ENCODE results near the gene TMEM14B.

Gene TMEM14B

GRCh38 chr6:10792101-10792500 lies 44.5 kb downstream of the TMEM14B start:
- ATAC-seq = no peak
- TF ChIP-seq ARNTL (CRISPR knock-in tag; IDR thresholded peaks at IDR 0.05; ENCODE audit: borderline replicate concordance, low read depth) (no peak), ZFP30 (CRISPR knock-in tag; IDR thresholded peaks at IDR 0.05) (no peak)

GRCh38 chr6:10793035-10793434 lies 45.4 kb downstream of the TMEM14B start:
- no peak for ATAC-seq
- no peak for TF ChIP-seq ZFP3 (CRISPR knock-in tag; IDR thresholded peaks at IDR 0.05)
- no peak for TF ChIP-seq ZFP30 (CRISPR knock-in tag; IDR thresholded peaks at IDR 0.05)
- TF ChIP-seq PPARA (CRISPR knock-in tag; IDR thresholded peaks at IDR 0.05; ENCODE audit: borderline replicate concordance) = no peak
- no peak for TF ChIP-seq CSDC2 (CRISPR knock-in tag; IDR thresholded peaks at IDR 0.05)
- TF ChIP-seq ISL1 (CRISPR knock-in tag; IDR thresholded peaks at IDR 0.05) = no peak
- TF ChIP-seq CSRNP3 (CRISPR knock-in tag; IDR thresholded peaks at IDR 0.05) = no peak
- no peak for TF ChIP-seq TSHZ2 (CRISPR knock-in tag; IDR thresholded peaks at IDR 0.05)
- TF ChIP-seq ZC3H10 (CRISPR knock-in tag; IDR thresholded peaks at IDR 0.05) = no peak
- no peak for TF ChIP-seq ESRRG (CRISPR knock-in tag; IDR thresholded peaks at IDR 0.05)
- TF ChIP-seq BACH2 (CRISPR knock-in tag; IDR thresholded peaks at IDR 0.05; ENCODE audit: borderline replicate concordance) = no peak
- no peak for TF ChIP-seq CREB5 (CRISPR knock-in tag; IDR thresholded peaks at IDR 0.05; ENCODE audit: low read depth)
- no peak for TF ChIP-seq ARNTL (CRISPR knock-in tag; IDR thresholded peaks at IDR 0.05; ENCODE audit: borderline replicate concordance, low read depth)
- no peak for TF ChIP-seq ZNF8 (CRISPR knock-in tag; IDR thresholded peaks at IDR 0.05)
- no peak for TF ChIP-seq TCF4 (CRISPR knock-in tag; IDR thresholded peaks at IDR 0.05; ENCODE audit: borderline replicate concordance)
- no peak for TF ChIP-seq ZNF565 (CRISPR knock-in tag; conservative IDR thresholded peaks at IDR 0.05; ENCODE audit: low read depth)

GRCh38 chr6:10793695-10794094 lies 46.1 kb downstream of the TMEM14B start:
- ATAC-seq = no peak
- TF ChIP-seq ZNF565 (CRISPR knock-in tag; conservative IDR thresholded peaks at IDR 0.05; ENCODE audit: low read depth) (no peak), TOX (CRISPR knock-in tag; IDR thresholded peaks at IDR 0.05; ENCODE audit: borderline replicate concordance) (no peak), ESRRG (CRISPR knock-in tag; IDR thresholded peaks at IDR 0.05) (no peak), CSRNP3 (CRISPR knock-in tag; IDR thresholded peaks at IDR 0.05) (no peak), PPARA (CRISPR knock-in tag; IDR thresholded peaks at IDR 0.05; ENCODE audit: borderline replicate concordance) (no peak), SNAI2 (CRISPR knock-in tag; IDR thresholded peaks at IDR 0.05) (no peak), GLIS3 (CRISPR knock-in tag; IDR thresholded peaks at IDR 0.05) (no peak), ZNF70 (CRISPR knock-in tag; IDR thresholded peaks at IDR 0.05) (no peak), CSDC2 (CRISPR knock-in tag; IDR thresholded peaks at IDR 0.05) (no peak), PATZ1 (CRISPR knock-in tag; IDR thresholded peaks at IDR 0.05; ENCODE audit: borderline replicate concordance) (no peak), TCF4 (CRISPR knock-in tag; IDR thresholded peaks at IDR 0.05; ENCODE audit: borderline replicate concordance) (no peak), ISL1 (CRISPR knock-in tag; IDR thresholded peaks at IDR 0.05) (no peak), ARNTL (CRISPR knock-in tag; IDR thresholded peaks at IDR 0.05; ENCODE audit: borderline replicate concordance, low read depth) (no peak), ZFP30 (CRISPR knock-in tag; IDR thresholded peaks at IDR 0.05) (no peak)
